HEK293 (cell line): ENCODE measurements around the gene LIMCH1.

ENCODE experiments used
- CTCF ChIA-PET: fragments of 350-600 bp; formaldehyde crosslinking; extraction: SDS; loops from one replicate; lab custom pipeline; 2021; ENCODE audit warnings: antibody characterized with exemption; lab: Yijun Ruan, JAX
- POLR2A ChIA-PET: fragments of 300-600 bp; formaldehyde crosslinking; extraction: SDS; loops from one replicate; lab custom pipeline; 2020; ENCODE audit warnings: antibody characterized with exemption, inconsistent platforms; lab: Yijun Ruan, JAX
- H3K27ac ChIP-seq: fragments of 200-500 bp; sonication (Bioruptor generic); 2 replicates; pipeline ENCODE4 v1.5.1; 2014; ENCODE audit warnings: low read depth, low read length, control low read depth, inconsistent platforms; ENCODE audit errors: extremely low read depth
- H3K36me3 ChIP-seq, 2 experiments: fragments of 200-500 bp in 1 of 2; sonication (Bioruptor generic) in 1 of 2; 1 replicate in 1 of 2; 2 replicates in 1 of 2; pipeline ENCODE4 v1.5.1; 2014 to 2017; ENCODE audit warnings: inconsistent platforms in 2 of 2, low read length in 2 of 2; ENCODE audit not compliant: control insufficient read depth in 2 of 2, insufficient read depth in 1 of 2
- H3K4me1 ChIP-seq: fragments of 200-500 bp; sonication (Bioruptor generic); 2 replicates; pipeline ENCODE4 v1.5.1; 2014; ENCODE audit warnings: mild to moderate bottlenecking, low read length, inconsistent platforms; ENCODE audit not compliant: control insufficient read depth, insufficient read depth
- H3K4me3 ChIP-seq: 2 replicates; pipeline ENCODE4 v1.5.1; 2011; ENCODE audit warnings: low read depth, mild to moderate bottlenecking, control low read depth, low read length, moderate library complexity
- H3K9me3 ChIP-seq: fragments of 200-500 bp; sonication (Bioruptor generic); 2 replicates; pipeline ENCODE4 v1.5.1; 2014; ENCODE audit warnings: low read depth, low read length, inconsistent platforms; ENCODE audit not compliant: control insufficient read depth, insufficient read depth
- GFI1B ChIP-seq: fragments of 450-650 bp; formaldehyde crosslinking; IDR thresholded peaks from 2 replicates; pipeline ENCODE4 v1.5.1; 2016; ENCODE audit warnings: missing biosample characterization, missing genetic modification characterization
- KLF8 ChIP-seq: fragments of 450-650 bp; formaldehyde crosslinking; IDR thresholded peaks from 2 replicates; pipeline ENCODE4 v1.5.1; 2016; ENCODE audit warnings: missing biosample characterization, missing genetic modification characterization
- ZEB2 ChIP-seq: fragments of 450-650 bp; formaldehyde crosslinking; IDR thresholded peaks from 2 replicates; pipeline ENCODE4 v1.5.1; 2016; ENCODE audit warnings: missing biosample characterization, missing genetic modification characterization
- ZFHX2 ChIP-seq: fragments of 450-650 bp; formaldehyde crosslinking; conservative IDR thresholded peaks from 2 replicates; pipeline ENCODE4 v1.5.1; 2016; ENCODE audit warnings: missing biosample characterization, missing genetic modification characterization
- ZNF184 ChIP-seq: fragments of 450-650 bp; IDR thresholded peaks from 2 replicates; pipeline ENCODE4 v1.5.1; 2018; ENCODE audit warnings: missing biosample characterization, mild to moderate bottlenecking, missing genetic modification characterization
- ZNF2 ChIP-seq: fragments of 450-650 bp; formaldehyde crosslinking; IDR thresholded peaks from 2 replicates; pipeline ENCODE4 v1.5.1; 2016; ENCODE audit warnings: missing biosample characterization, missing genetic modification characterization
- ZNF510 ChIP-seq: fragments of 450-650 bp; formaldehyde crosslinking; IDR thresholded peaks from 2 replicates; pipeline ENCODE4 v1.5.1; 2018; ENCODE audit warnings: mild to moderate bottlenecking, missing genetic modification characterization, missing biosample characterization; ENCODE audit not compliant: insufficient replicate concordance
- ZNF621 ChIP-seq: fragments of 450-650 bp; formaldehyde crosslinking; IDR thresholded peaks from 2 replicates; pipeline ENCODE4 v1.5.1; 2017; ENCODE audit warnings: missing biosample characterization, missing genetic modification characterization
- ZNF626 ChIP-seq: fragments of 450-650 bp; sonication (Bioruptor Pico); formaldehyde crosslinking; IDR thresholded peaks from 2 replicates; pipeline ENCODE4 v1.5.1; 2018; ENCODE audit warnings: missing biosample characterization, missing genetic modification characterization, inconsistent platforms
- ZNF785 ChIP-seq: fragments of 450-650 bp; formaldehyde crosslinking; IDR thresholded peaks from 2 replicates; pipeline ENCODE4 v1.5.1; 2016; ENCODE audit warnings: missing biosample characterization, missing genetic modification characterization
- TF ChIP-seq, protein P1 (sequence below): fragments of 450-650 bp; formaldehyde crosslinking; IDR thresholded peaks from 2 replicates; pipeline ENCODE4 v1.5.1; 2016; ENCODE audit warnings: missing biosample characterization, missing genetic modification characterization
- TF ChIP-seq, protein P2 (sequence below): fragments of 450-650 bp; formaldehyde crosslinking; IDR thresholded peaks from 2 replicates; pipeline ENCODE4 v1.5.1; 2016; ENCODE audit warnings: missing biosample characterization, missing genetic modification characterization
- TF ChIP-seq, protein P3 (sequence below): fragments of 450-650 bp; formaldehyde crosslinking; IDR thresholded peaks from 2 replicates; pipeline ENCODE4 v1.5.1; 2016; ENCODE audit warnings: missing biosample characterization, missing genetic modification characterization
- TF ChIP-seq, protein P4 (sequence below): fragments of 450-650 bp; formaldehyde crosslinking; IDR thresholded peaks from 2 replicates; pipeline ENCODE4 v1.5.1; 2016; ENCODE audit warnings: missing biosample characterization, missing genetic modification characterization

Gene LIMCH1

DNA sequence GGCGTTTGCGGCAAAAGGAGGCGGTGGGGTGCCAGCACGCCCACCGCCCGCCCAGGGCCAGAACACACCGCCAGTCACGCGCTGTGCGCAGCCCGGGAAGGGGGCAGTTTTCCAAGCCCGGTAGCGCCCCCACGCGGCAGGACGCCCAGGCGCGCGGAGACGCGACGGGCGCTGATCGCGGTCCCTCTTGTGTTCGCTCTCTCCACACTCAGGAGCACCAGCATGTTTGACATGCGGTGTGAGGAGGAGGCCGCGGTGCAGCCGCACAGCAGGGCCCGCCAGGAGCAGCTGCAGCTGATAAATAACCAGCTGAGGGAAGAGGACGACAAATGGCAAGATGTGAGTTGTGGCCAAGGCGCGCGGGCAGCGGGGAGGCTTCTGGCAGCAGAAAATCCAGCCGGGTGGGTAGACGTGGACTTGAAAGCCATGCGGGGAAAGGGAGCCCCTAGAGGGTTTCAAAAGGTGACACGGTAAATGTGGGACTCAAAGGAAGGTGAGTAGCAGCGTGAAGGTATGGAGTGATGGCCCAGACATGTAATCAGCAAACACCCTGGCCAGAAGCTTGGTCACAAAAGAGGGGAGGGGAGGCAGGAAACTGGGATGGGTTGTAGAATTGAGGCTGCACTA lies 106.4 kb downstream of the LIMCH1 start:
- TF ChIP-seq, protein P1, sequence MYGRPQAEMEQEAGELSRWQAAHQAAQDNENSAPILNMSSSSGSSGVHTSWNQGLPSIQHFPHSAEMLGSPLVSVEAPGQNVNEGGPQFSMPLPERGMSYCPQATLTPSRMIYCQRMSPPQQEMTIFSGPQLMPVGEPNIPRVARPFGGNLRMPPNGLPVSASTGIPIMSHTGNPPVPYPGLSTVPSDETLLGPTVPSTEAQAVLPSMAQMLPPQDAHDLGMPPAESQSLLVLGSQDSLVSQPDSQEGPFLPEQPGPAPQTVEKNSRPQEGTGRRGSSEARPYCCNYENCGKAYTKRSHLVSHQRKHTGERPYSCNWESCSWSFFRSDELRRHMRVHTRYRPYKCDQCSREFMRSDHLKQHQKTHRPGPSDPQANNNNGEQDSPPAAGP (tag by site-specific recombination): no peak
- POLR2A ChIA-PET: no interaction called here
- CTCF ChIA-PET: no interaction called here
- Histone ChIP-seq H3K4me1 (no peaks in the 10 kb centered on the region), H3K27ac (no peak overlapping the region), H3K36me3 (peaks cover 0 to 14% of the 10 kb centered on the region in 2 experiments; a peak in 1 of 3 replicates), H3K4me3 (no peak overlapping the region), H3K9me3 (no peaks in the 10 kb centered on the region)

DNA sequence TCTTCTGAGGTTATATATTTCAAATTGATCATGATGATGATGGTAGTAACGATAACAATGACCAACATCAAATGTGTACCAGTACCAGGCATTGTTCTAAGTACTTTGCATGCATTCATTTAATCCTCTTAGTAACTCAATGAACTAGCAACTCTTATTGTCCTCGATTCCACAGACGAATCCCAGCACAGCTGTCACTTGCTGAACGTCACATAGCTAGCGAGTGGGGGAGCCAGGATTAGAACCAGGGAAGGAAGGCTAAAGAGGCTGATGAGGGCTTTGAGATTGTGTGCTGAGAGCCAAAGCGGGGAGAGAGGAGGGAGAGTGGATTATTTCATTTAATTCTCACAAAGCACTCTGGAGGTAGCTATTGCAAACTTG lies 106.9 kb downstream of the LIMCH1 start:
- no peak overlapping the region for H3K4me3 ChIP-seq
- ChIA-PET CTCF (no interaction called here), POLR2A (no interaction called here)
- no peaks in the 10 kb centered on the region for H3K4me1 ChIP-seq
- TF ChIP-seq ZNF2 (no peak), GFI1B (tag by site-specific recombination) (no peak), ZFHX2 (tag by site-specific recombination) (no peak), ZNF626 (no peak), ZNF510 (tag by site-specific recombination) (no peak), ZNF621 (no peak), ZNF184 (tag by site-specific recombination) (no peak), ZEB2 (no peak), ZNF785 (tag by site-specific recombination) (no peak), KLF8 (tag by site-specific recombination) (no peak)
- TF ChIP-seq, protein P2, sequence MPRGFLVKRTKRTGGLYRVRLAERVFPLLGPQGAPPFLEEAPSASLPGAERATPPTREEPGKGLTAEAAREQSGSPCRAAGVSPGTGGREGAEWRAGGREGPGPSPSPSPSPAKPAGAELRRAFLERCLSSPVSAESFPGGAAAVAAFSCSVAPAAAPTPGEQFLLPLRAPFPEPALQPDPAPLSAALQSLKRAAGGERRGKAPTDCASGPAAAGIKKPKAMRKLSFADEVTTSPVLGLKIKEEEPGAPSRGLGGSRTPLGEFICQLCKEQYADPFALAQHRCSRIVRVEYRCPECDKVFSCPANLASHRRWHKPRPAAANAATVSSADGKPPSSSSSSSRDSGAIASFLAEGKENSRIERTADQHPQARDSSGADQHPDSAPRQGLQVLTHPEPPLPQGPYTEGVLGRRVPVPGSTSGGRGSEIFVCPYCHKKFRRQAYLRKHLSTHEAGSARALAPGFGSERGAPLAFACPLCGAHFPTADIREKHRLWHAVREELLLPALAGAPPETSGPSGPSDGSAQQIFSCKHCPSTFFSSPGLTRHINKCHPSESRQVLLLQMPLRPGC (tag by site-specific recombination): no peak
- TF ChIP-seq, protein P1 (tag by site-specific recombination): no peak
- TF ChIP-seq, protein P3, sequence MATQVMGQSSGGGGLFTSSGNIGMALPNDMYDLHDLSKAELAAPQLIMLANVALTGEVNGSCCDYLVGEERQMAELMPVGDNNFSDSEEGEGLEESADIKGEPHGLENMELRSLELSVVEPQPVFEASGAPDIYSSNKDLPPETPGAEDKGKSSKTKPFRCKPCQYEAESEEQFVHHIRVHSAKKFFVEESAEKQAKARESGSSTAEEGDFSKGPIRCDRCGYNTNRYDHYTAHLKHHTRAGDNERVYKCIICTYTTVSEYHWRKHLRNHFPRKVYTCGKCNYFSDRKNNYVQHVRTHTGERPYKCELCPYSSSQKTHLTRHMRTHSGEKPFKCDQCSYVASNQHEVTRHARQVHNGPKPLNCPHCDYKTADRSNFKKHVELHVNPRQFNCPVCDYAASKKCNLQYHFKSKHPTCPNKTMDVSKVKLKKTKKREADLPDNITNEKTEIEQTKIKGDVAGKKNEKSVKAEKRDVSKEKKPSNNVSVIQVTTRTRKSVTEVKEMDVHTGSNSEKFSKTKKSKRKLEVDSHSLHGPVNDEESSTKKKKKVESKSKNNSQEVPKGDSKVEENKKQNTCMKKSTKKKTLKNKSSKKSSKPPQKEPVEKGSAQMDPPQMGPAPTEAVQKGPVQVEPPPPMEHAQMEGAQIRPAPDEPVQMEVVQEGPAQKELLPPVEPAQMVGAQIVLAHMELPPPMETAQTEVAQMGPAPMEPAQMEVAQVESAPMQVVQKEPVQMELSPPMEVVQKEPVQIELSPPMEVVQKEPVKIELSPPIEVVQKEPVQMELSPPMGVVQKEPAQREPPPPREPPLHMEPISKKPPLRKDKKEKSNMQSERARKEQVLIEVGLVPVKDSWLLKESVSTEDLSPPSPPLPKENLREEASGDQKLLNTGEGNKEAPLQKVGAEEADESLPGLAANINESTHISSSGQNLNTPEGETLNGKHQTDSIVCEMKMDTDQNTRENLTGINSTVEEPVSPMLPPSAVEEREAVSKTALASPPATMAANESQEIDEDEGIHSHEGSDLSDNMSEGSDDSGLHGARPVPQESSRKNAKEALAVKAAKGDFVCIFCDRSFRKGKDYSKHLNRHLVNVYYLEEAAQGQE (tag by site-specific recombination): no peak
- TF ChIP-seq, protein P4, sequence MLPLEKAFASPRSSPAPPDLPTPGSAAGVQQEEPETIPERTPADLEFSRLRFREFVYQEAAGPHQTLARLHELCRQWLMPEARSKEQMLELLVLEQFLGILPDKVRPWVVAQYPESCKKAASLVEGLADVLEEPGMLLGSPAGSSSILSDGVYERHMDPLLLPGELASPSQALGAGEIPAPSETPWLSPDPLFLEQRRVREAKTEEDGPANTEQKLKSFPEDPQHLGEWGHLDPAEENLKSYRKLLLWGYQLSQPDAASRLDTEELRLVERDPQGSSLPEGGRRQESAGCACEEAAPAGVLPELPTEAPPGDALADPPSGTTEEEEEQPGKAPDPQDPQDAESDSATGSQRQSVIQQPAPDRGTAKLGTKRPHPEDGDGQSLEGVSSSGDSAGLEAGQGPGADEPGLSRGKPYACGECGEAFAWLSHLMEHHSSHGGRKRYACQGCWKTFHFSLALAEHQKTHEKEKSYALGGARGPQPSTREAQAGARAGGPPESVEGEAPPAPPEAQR (tag by site-specific recombination): no peak
- no peak overlapping the region for H3K27ac ChIP-seq
- no peaks in the 10 kb centered on the region for H3K9me3 ChIP-seq
- H3K36me3 ChIP-seq: peaks cover 0 to 14% of the 10 kb centered on the region in 2 experiments; a peak in 1 of 3 replicates
